HG03460 (cell line): ENCODE results near the gene C14orf180.
"Not testable (repeated sequence)": the region's sequence is repeated elsewhere in the genome, so short reads cannot be mapped to it uniquely, and the experiment has no call there.

Experiments used
- ATAC-seq: cut with Tn5 transposase; IDR thresholded peaks from one replicate; pipeline ENCODE4 v1.9.1; 2021; ENCODE audit not compliant: unreplicated experiment

C14orf180 gene

GRCh38 chr14:104577426-104577825, 2.1 kb upstream of the C14orf180 start:
- ATAC-seq: no peak

DNA sequence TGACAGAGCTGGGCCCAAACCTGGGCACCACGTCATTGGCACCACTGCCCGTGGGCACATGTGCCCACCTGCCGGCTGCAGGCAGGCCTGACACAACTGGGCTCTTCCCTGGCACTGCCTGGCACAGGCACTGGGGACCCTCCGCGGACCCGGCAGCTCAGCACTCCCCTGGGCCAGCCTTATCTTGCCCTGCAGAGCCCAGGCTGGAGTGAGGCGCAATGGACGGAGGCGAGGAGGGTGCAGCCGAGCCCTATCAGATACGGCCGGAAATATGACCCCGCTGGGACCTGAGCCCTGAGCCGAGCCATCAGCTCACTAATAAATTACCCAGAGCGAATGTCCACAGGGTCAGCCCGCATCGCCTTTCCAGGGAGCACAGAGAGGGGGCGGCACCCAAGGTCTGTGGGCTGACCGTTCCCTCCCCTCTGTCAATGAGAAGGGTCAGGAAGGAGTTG, 1.7 kb upstream of the C14orf180 start:
- no peak for ATAC-seq

- ATAC-seq: no peak
Measured at GRCh38 chr14:104578321-104578720, 1.2 kb upstream of the C14orf180 start.

GRCh38 chr14:104579939-104580338, 375 bp downstream of the C14orf180 start:
- not testable (repeated sequence) for ATAC-seq

GRCh38 chr14:104580961-104581360, 1.4 kb downstream of the C14orf180 start:
- no peak for ATAC-seq

GRCh38 chr14:104581521-104581920, 2.0 kb downstream of the C14orf180 start:
- ATAC-seq: no peak

- ATAC-seq: no peak
Measured at GRCh38 chr14:104582005-104582404, 2.4 kb downstream of the C14orf180 start.

GRCh38 chr14:104582662-104583061, 3.1 kb downstream of the C14orf180 start:
- ATAC-seq: no peak

- no peak for ATAC-seq
Measured at GRCh38 chr14:104583424-104584306, 4.1 kb downstream of the C14orf180 start.

DNA sequence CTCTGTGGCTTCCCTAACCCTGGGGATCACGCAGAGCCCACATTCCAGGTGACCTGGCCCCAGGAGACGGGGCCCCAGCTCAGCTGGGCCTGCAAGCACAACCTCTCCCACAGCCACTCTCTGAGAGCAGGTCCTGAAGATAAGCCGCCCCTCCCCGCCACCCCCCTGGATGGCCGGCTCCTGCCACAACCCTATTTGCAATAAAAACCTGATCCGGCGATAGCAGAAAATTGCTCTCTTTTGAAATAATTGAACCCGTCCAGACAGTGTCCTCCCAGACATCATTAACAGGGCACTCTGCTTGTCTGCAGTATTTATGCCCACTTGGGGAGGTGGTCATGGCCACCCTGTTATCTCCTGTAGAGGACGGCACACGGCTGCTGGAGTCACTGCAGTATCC, 5.0 kb downstream of the C14orf180 start:
- no peak for ATAC-seq

DNA sequence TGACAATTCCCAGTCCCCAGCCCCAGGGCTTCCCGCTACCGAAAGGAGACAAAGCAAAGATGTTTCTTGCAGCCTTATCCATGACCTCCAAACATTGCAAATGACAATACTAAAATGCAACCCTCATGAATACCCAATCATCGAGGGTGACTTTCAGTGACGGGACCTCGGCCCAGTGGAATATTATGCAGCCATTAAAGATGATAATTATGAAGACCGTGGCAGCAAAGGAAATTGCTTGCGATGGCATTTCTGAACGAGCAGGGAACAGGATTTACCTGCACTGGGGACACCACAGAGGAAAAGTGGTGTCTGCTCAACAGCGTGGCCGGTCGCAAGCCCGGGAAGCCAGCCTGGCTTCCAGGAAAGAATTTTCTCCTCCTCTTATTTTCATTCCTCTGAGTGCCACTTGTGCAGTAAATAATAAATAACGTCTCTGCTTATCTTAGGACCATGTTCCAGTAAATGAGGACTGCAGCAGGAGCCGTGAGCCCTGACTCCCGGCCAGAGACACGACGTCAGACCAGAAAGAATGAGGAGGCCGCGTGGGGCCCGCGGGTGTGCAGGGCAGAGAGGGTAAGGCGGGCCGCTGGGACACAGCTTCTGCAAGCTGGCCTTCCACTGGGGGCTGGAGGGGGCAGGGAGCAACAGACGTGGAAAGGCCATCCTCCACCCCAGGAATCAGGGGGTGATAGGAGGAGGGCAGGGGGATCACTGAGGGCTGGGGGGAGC, 6.6 kb downstream of the C14orf180 start:
- no peak for ATAC-seq

DNA sequence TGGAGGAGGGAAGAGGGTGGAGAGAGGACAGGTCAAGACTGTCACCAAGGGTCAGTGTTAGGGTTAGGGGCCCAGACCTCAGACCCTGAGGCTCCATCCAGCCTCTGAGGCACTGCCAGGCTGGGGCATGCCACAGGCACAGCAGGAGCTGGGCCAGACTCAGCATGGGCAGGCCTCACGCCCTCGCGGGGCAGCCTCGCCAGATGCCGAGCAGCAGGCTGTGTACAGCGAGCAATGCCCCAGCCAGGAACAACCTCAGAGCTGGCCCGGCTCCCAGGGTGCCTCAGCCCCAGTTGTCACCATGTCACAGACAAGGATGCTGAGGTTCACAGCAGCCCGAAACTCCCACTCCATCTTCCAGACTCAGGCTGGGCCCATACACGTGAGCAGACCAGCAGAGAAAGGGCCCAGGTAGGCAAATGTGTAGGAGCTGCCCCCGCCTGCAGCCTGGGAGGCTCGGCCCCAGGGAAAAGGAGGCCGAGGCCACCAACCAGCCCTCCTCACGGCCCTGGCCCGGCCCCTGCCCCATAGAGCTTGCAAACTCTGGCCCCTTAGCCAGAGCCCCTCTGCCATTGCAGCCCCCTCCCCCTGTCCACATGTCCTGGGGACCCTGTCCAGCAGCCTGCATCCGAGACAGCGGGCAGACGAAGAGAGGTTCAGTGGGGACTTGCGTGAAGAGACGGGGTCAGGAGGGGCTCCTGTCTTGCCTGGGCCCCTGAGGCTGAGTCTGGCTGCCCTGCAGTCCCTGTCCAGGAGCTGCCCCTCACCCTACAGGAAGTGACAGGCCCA, 7.5 kb downstream of the C14orf180 start:
- no peak for ATAC-seq

DNA sequence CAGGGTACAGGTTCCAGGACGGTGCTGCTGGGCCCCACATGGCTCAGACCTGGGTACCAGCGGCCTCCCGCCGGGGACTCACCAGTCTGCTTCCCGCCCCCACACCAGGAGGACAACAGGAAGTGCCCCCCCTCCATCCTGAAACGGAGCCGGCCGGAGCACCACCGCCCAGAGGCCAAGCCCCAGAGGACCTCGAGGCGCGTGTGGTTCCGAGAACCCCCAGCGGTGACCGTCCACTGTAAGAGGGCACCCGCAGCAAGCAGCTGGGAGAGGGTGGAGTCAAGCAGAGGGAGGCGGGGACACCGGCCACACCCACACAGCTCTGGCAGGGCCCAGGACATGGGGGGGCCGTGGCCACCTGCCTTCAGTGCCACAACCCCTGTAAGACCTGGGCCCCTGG, 8.1 kb downstream of the C14orf180 start:
- ATAC-seq: no peak

DNA sequence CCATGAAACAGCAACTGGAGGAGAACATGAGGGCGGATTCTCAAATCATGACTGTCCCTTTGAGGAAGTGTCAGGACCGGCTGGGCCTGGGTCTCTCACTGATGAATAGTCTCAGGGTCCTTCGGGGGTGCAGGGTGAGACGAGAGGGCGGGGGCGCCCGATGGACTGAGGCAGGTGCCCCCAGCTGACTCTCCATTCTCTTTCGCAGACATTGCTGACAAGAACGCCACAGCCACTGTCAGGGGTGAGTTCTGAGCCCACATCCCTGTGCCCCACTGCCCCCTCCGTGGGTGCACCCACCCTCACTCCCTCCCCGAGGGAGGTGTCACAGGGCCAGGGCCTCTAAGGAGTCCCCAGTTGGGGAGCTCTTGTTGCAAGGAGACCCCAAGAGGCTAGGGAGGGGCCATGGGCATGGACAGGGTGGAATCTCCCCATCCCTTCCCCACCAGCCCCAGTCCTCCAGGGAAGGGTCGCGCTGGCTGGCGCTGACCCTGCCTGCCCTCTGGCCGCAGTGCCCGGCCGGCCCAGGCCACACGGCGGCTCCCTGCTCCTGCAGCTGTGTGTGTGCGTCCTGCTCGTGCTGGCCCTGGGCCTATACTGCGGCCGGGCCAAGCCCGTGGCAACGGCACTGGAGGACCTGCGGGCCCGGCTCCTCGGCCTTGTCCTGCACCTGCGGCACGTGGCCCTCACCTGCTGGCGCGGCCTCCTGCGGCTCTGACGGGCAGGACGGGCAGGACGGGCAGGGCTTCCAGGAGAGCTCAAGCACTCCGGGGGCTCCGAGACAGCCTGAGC, 8.7 kb downstream of the C14orf180 start:
- no peak for ATAC-seq

- no peak for ATAC-seq
Measured at GRCh38 chr14:104589338-104590195, 10.0 kb downstream of the C14orf180 start.

DNA sequence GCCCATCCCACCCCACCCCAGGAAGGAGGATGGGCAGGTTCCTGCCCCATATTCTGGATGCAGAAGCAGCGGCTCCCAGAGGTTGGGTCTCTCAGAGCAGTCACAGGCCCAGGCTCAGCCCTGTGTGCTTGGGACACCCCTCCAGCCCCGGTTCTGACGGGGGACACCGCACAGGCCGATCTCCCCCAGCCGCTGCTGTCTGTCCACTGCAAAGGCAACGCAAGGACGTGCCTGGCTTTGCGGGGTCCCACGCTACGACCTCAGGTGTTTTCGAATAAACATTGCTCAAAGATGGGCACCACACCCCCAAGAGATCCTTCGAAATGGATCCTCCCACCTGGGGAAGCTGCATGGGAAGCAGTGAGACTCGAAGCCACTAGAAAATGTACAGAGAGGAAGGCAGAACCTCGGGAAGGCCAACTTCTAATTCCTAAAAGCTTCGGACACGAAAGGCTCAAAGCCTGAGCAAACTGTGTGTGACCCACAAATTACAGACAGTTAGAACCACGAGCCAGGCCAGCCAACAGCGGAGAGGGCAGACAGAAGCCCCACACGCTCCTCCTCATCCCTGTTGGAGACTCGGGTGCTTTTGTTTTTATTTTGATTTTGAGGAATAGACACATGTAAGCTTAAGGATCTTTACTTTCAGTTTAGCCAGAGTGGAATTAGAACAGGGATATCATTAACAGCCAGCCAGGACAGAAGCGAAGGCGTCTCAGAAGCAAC, 10.8 kb downstream of the C14orf180 start:
- ATAC-seq: no peak

DNA sequence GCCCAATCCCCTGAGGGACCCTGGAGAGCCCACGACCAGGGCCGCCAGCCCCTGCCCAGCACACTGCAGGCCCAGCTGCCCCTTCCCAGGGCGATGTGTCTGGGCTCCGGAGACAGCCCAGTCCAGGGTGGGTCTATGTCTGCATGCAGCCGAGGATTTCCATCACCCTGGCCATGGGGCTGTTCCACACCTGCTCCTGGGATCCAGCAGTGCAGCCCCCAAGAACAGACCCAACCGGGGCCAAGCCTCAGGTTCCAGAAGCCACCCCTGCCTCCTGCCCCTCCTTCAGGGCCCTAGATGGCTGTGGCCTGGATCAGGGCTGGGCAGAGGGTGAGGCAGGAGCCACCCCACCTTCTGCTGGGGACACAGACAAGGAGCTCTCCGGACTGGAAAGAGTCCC, 11.5 kb downstream of the C14orf180 start:
- no peak for ATAC-seq

DNA sequence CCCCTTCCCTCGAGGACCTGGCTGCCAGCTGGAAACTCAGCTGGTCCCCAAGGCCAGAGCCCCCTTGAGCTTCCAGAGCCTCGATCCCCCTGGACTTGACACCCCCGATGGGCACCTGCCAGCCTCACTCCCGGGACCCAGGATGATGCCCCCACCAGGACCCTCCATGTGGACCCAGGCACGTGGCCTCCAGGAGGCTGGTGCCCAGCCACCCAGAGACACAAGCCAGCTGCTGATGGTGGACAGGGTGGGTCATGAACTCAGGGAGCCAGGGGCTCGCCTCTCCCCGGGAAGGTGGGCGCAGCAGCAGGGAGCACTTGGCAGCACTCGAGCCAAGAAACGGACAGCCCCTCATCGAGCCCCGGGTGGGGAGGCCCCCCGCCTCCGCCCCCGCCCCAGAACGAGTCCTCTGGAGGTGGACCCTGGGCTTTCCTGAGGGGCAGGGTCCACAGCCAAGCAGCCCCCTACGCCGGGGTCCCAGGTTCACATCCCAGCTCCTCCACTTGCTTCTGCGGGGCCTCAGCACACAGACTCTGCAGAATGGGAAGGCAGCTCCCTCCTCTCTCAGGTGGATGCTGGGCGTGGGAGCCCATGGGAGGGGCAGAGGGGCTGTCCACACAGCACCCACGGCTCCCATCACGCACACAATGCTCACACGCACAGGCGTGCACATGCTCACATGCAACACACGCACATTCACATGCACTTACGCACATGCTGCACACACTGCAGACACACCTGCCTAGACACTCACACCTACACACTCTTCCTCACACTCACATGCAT, 12.1 kb downstream of the C14orf180 start:
- ATAC-seq: no peak
